ENCODE results near the gene BLTP2.

- TF ChIP-seq EP300 (IDR thresholded peaks at IDR 0.05) (no peak), CTCF (IDR thresholded peaks at IDR 0.05) (no peak)
These were observed 32.4 kb downstream of the BLTP2 start for GRCh38 chr17:28612531-28612930.
